GM12878 (cell line): ENCODE results near the gene CCDC9B. TPM values are rescaled to one million over a fixed set of nuclear protein-coding genes. Genes with fewer than 3 reads are reported as not detected.

Source experiments
- ATAC-seq: fragments of 200-7000 bp; cut with Tn5 transposase; 3 replicates; pipeline ENCODE4 v1.9.1; 2020; ENCODE audit warnings: mild to moderate bottlenecking, moderate library complexity
- BruUV-seq: library from RNA; stranded (reverse); fragments of 400-500 nt; replicated peaks from 2 replicates; lab custom pipeline; 2021; lab: Mats Ljungman, UMichigan
- CTCF ChIA-PET: fragments of 300-600 bp; sonication (Branson Sonifier 250); formaldehyde crosslinking; extraction: SDS; loops from one replicate; lab custom pipeline; 2021; ENCODE audit warnings: inconsistent platforms; lab: Yijun Ruan, JAX
- POLR2A ChIA-PET: fragments of 350-600 bp; formaldehyde crosslinking; extraction: SDS; loops from one replicate; lab custom pipeline; 2021; ENCODE audit warnings: inconsistent platforms; lab: Charles Lee
- RAD21 ChIA-PET: fragments of 300-600 bp; sonication (Branson Sonifier 250); formaldehyde crosslinking; loops from one replicate; lab custom pipeline; 2023; ENCODE audit warnings: antibody characterized with exemption; ENCODE audit not compliant: unreplicated experiment; lab: Charles Lee
- SMC1A ChIA-PET: fragments of 300-600 bp; sonication (Branson Sonifier 250); formaldehyde crosslinking; loops from one replicate; lab custom pipeline; 2023; ENCODE audit not compliant: unreplicated experiment, uncharacterized antibody; lab: Charles Lee
- DNase-seq: peaks from one replicate; pipeline ENCODE4 v3.0.0-alpha.2; 2011; ENCODE audit warnings: low read depth, low spot score
- FAIRE-seq: peaks from 3 replicates; lab custom pipeline; 2011; peaks lifted over from hg19 to GRCh38; lab: Jason Lieb, UNC
- H2AFZ ChIP-seq: 2 replicates; pipeline ENCODE4 v1.6.0; 2011; ENCODE audit warnings: low read depth, low read length, control low read depth; ENCODE audit not compliant: control insufficient read depth
- H3K27ac ChIP-seq: 2 replicates; pipeline ENCODE4 v1.5.1; 2011; ENCODE audit warnings: control low read depth; ENCODE audit not compliant: control insufficient read depth, insufficient read depth
- H3K27me3 ChIP-seq, 2 experiments: replicated peaks in 1 of 2; 2 replicates each; pipeline versions ENCODE4 v1.6.0 to v1.6.1; 2011; ENCODE audit warnings: low read length in 1 of 2; ENCODE audit not compliant: control insufficient read depth in 2 of 2, insufficient read depth in 2 of 2
- H3K36me3 ChIP-seq, 2 experiments: 2 replicates each; pipeline ENCODE4 v1.5.1; 2011; ENCODE audit warnings: low read length in 1 of 2; ENCODE audit not compliant: control insufficient read depth in 2 of 2, insufficient read depth in 2 of 2
- H3K4me1 ChIP-seq: 2 replicates; pipeline ENCODE4 v1.6.1; 2011; ENCODE audit warnings: mild to moderate bottlenecking, low read length, moderate library complexity, mixed read lengths; ENCODE audit not compliant: control insufficient read depth, insufficient read depth
- H3K4me2 ChIP-seq: 2 replicates; pipeline ENCODE4 v1.6.0; 2011; ENCODE audit warnings: control low read depth; ENCODE audit not compliant: control insufficient read depth, insufficient read depth
- H3K4me3 ChIP-seq: fragments of 200-600 bp; sonication (generic); 2 replicates; pipeline ENCODE4 v1.5.1; 2016
- H3K79me2 ChIP-seq: 2 replicates; pipeline ENCODE4 v1.6.0; 2011; ENCODE audit warnings: low read length; ENCODE audit not compliant: control insufficient read depth, insufficient read depth
- H3K9ac ChIP-seq: 2 replicates; pipeline ENCODE4 v1.8.0; 2011; ENCODE audit warnings: low read length, control low read depth, mixed read lengths; ENCODE audit not compliant: control insufficient read depth, insufficient read depth
- H3K9me3 ChIP-seq: replicated peaks from 3 replicates; pipeline ENCODE4 v1.5.1; 2011; ENCODE audit warnings: mild to moderate bottlenecking, low read length; ENCODE audit not compliant: control insufficient read depth, insufficient read depth
- H4K20me1 ChIP-seq: 2 replicates; pipeline ENCODE4 v1.6.0; 2011; ENCODE audit not compliant: control insufficient read depth, insufficient read depth
- CHD4 ChIP-seq: fragments of 200-600 bp; sonication (generic); IDR thresholded peaks from 2 replicates; pipeline ENCODE4 v1.6.1; 2016; ENCODE audit warnings: mild to moderate bottlenecking
- CREM ChIP-seq: IDR thresholded peaks from 2 replicates; pipeline ENCODE4 v1.6.1; 2014; ENCODE audit warnings: antibody characterized with exemption, low read depth
- DPF2 ChIP-seq: fragments of 450-650 bp; IDR thresholded peaks from 2 replicates; pipeline ENCODE4 v1.6.1; 2017; ENCODE audit warnings: mild to moderate bottlenecking
- EP300 ChIP-seq, 2 experiments: fragments of 150-350 bp in 1 of 2; IDR thresholded peaks; 2 replicates each; pipeline ENCODE4 v1.6.1; 2011 to 2012; ENCODE audit warnings: low read depth in 2 of 2, low read length in 2 of 2, borderline replicate concordance in 1 of 2, improper control_type of control experiment in 1 of 2, inconsistent platforms in 1 of 2; ENCODE audit not compliant: control insufficient read depth in 1 of 2
- GATAD2B ChIP-seq: fragments of 450-650 bp; conservative IDR thresholded peaks from 2 replicates; pipeline ENCODE4 v1.6.1; 2017; ENCODE audit warnings: low read depth, mild to moderate bottlenecking, moderate library complexity
- IRF4 ChIP-seq: IDR thresholded peaks from 2 replicates; pipeline ENCODE4 v1.6.1; 2011; ENCODE audit warnings: low read depth, low read length
- KDM1A ChIP-seq: fragments of 200-600 bp; sonication (generic); IDR thresholded peaks from 2 replicates; pipeline ENCODE4 v1.6.1; 2016; ENCODE audit warnings: borderline replicate concordance
- MEF2A ChIP-seq: IDR thresholded peaks from 2 replicates; pipeline ENCODE4 v1.6.1; 2011; ENCODE audit warnings: low read depth, mild to moderate bottlenecking, low read length, moderate library complexity; ENCODE audit not compliant: insufficient read depth
- NFXL1 ChIP-seq: fragments of 450-650 bp; IDR thresholded peaks from 2 replicates; pipeline ENCODE4 v1.6.1; 2017; ENCODE audit warnings: antibody characterized with exemption, mild to moderate bottlenecking, borderline replicate concordance
- PAX5 ChIP-seq: IDR thresholded peaks from 2 replicates; pipeline ENCODE4 v1.6.1; 2011; ENCODE audit warnings: low read depth, low read length, borderline replicate concordance
- RAD51 ChIP-seq: fragments of 450-650 bp; IDR thresholded peaks from 2 replicates; pipeline ENCODE4 v1.6.1; 2016; ENCODE audit warnings: moderate library complexity, mild to moderate bottlenecking, inconsistent platforms
- RELB ChIP-seq: fragments of 450-650 bp; IDR thresholded peaks from 2 replicates; pipeline ENCODE4 v1.6.1; 2017; ENCODE audit warnings: low read depth, mild to moderate bottlenecking, moderate library complexity
- RUNX3 ChIP-seq: IDR thresholded peaks from 2 replicates; pipeline ENCODE4 v1.6.1; 2012; ENCODE audit warnings: low read length, inconsistent platforms
- SMC3 ChIP-seq: IDR thresholded peaks from 2 replicates; pipeline ENCODE4 v1.6.1; 2011; ENCODE audit warnings: low read length, improper control_type of control experiment, borderline replicate concordance
- SRF ChIP-seq, 2 experiments: IDR thresholded peaks; 2 replicates each; pipeline ENCODE4 v1.6.1; 2011; ENCODE audit warnings: low read depth in 2 of 2, low read length in 2 of 2, mild to moderate bottlenecking in 1 of 2, moderate library complexity in 1 of 2
- TCF7 ChIP-seq: IDR thresholded peaks from 2 replicates; pipeline ENCODE4 v1.6.1; 2014; ENCODE audit warnings: antibody characterized with exemption, borderline replicate concordance
- ZBTB40 ChIP-seq: fragments of 450-650 bp; IDR thresholded peaks from 2 replicates; pipeline ENCODE4 v1.6.1; 2016; ENCODE audit warnings: mild to moderate bottlenecking, moderate library complexity, borderline replicate concordance
- WGBS: methylation state at CpG from one replicate; pipeline ENCODE4 v1.1.6; 2016; ENCODE audit warnings: low lambda C conversion rate; ENCODE audit not compliant: insufficient replicate concordance, insufficient coverage; ENCODE audit errors: missing lambda C conversion rate; 5-methylcytosine and 5-hydroxymethylcytosine counted together
- in situ Hi-C: fragments of 300-500 bp; cut with MboI; formaldehyde crosslinking; loops from 9 replicates; pipeline ENCODE4 v1.14.3; 2018; ENCODE audit warnings: mixed read lengths
- intact Hi-C: fragments of 100-400 bp; cut with micrococcal nuclease; formaldehyde crosslinking; loops from one replicate; pipeline ENCODE4 v1.14.2; 2022; ENCODE audit not compliant: unreplicated experiment
- polyA plus RNA-seq, 11 experiments: library from polyadenylated mRNA; depleted of rRNA in 4 of 11; unstranded in 6 of 11; stranded (reverse) in 5 of 11; fragments of >200 nt; fragmentation: Nextera tagmentation in 4 of 11; fragmentation: Illumina TruSeq in 1 of 11; extraction: Ambion mirVana in 4 of 11; extraction: Trizol in 1 of 11; gene quantifications; 1 replicate in 1 of 11; 2 replicates in 10 of 11; pipeline versions ENCODE4 v1.2.1 to v1.2.3, GENCODE V29; 2011 to 2016; ENCODE audit warnings: inconsistent platforms in 2 of 11, missing spikeins in 2 of 11, low read depth in 1 of 11
- total RNA-seq, 4 experiments: library from RNA; depleted of rRNA in 3 of 4; stranded (reverse); fragments of >200 nt in 3 of 4; fragmentation: Illumina TruSeq in 1 of 4; extraction: Trizol in 1 of 4; gene quantifications; 2 replicates each; pipeline versions ENCODE4 v1.2.1 to v1.2.3, GENCODE V29; 2013 to 2021

CCDC9B gene
- total and polyA plus RNA-seq, 10 of the 15 experiments (the other 5 are each of a cell fraction or from before 2014, with no cell fraction given), result 0.01 to 0.08 (median 0.03) TPM; not detected in 6

GRCh38 chr15:40382580-40383456, 42.1 kb upstream of the CCDC9B start, which contains the start of gene KNSTRN:
TSS of gene KNSTRN (plus strand) at chr15:40382721. CDS start at chr15:40382836, 115 bp downstream.
- Histone ChIP-seq H3K4me1 (peaks cover 3% of the 10 kb centered on the region; the same call in 1 of the 2 replicates), H2AFZ (peak within 1 kb of the TSS; percentile 96), H3K79me2 (peaks cover 24% of the 10 kb centered on the region), H3K4me2 (peak within 1 kb of the TSS; percentile 94), H3K9me3 (no peaks in the 10 kb centered on the region), H3K9ac (peak within 1 kb of the TSS; percentile 85), H3K4me3 (peak within 1 kb of the TSS; percentile 90), H3K36me3 (peaks cover 5 to 12% of the 10 kb centered on the region in 2 experiments), H3K27ac (peak within 1 kb of the TSS; percentile 50), H4K20me1 (no peaks in the 10 kb centered on the region), H3K27me3 (no peaks in the 10 kb centered on the region)
- BruUV-seq, result TSS peak; percentile 87
- CTCF ChIA-PET, result interaction anchor here (1.0 to 2.3 kb wide), 7 partner anchors 15 to 60 kb away, joined by 3 to 8 read pairs (median 3); no protein-coding TSS in a partner anchor
- in situ Hi-C loops (no loop called here), intact Hi-C loops (no loop called here)
- SMC1A ChIA-PET, result interaction anchor here (1.0 to 4.0 kb wide), 6 partner anchors 9 to 39 kb away, joined by 3 to 22 read pairs (median 6); partner anchors contain the start of gene IVD
- ATAC-seq, result peak; percentile 99
- POLR2A ChIA-PET, result interaction anchor here (1.0 to 2.1 kb wide), 3 partner anchors 11 to 25 kb away, joined by 3 to 8 read pairs (median 5); no protein-coding TSS in a partner anchor
- peak; percentile 63 for DNase-seq
- FAIRE-seq, result peak; percentile 95
- 6% methylated on average over 57 of the region's 57 CpGs for WGBS
- RAD21 ChIA-PET, result interaction anchor here (0.7 to 1.2 kb wide), 3 partner anchors 21 to 57 kb away, joined by 3 to 7 read pairs (median 3); no protein-coding TSS in a partner anchor
- TF ChIP-seq GATAD2B (no peak; the same call in 1 of the 2 replicates), SRF (IDR thresholded peaks at IDR 0.05; ENCODE audit: low read depth in 2 of 2, low read length in 2 of 2) (peak in 1 of 2 experiments; percentile 67; a peak in 1 of 4 replicates), ZBTB40 (peak; percentile 98), RUNX3 (peak; percentile 69), CREM (peak; percentile 65; the same call in 1 of the 2 replicates), MEF2A (0 out of 2 replicates have a peak, but pooled peaks have one; percentile 28), SMC3 (peak; percentile 18; the same call in 1 of the 2 replicates), EP300 (IDR thresholded peaks at IDR 0.05; ENCODE audit: borderline replicate concordance in 1 of 2, control insufficient read depth in 1 of 2, low read depth in 2 of 2, low read length in 2 of 2) (no peak), RELB (0 out of 2 replicates have a peak, but pooled peaks have one; percentile 50), PAX5 (no peak), DPF2 (no peak), IRF4 (no peak), TCF7 (no peak), KDM1A (no peak), RAD51 (no peak), NFXL1 (no peak), CHD4 (no peak)
